GM21737 (cell line): ENCODE measurements around the gene OST4.
A peak's percentile ranks its signal among the peaks of the same experiment; 100 is the strongest.
"Not testable (repeated sequence)": the region's sequence is repeated elsewhere in the genome, so short reads cannot be mapped to it uniquely, and the experiment has no call there.

Source experiments
- ATAC-seq: cut with Tn5 transposase; IDR thresholded peaks from one replicate; pipeline ENCODE4 v1.9.1; 2021; ENCODE audit warnings: mild to moderate bottlenecking, moderate library complexity; ENCODE audit not compliant: unreplicated experiment

The OST4 gene

GRCh38 chr2:27080140-27080469 lies 8.7 kb upstream of the OST4 start:
- no peak for ATAC-seq

- no peak for ATAC-seq
Measured at GRCh38 chr2:27079233-27080139, 8.0 kb upstream of the OST4 start.

- ATAC-seq, result no peak
Measured at GRCh38 chr2:27078267-27079194, 7.1 kb upstream of the OST4 start, which contains the start of gene EMILIN1. EMILIN1 (plus strand) TSS chr2:27078615; CDS start chr2:27079066, 451 bp downstream.

- ATAC-seq, result no peak
Measured at GRCh38 chr2:27077231-27077630, 5.8 kb upstream of the OST4 start.

GRCh38 chr2:27076323-27076722 lies 4.9 kb upstream of the OST4 start:
- ATAC-seq, result no peak

- ATAC-seq, result not testable (repeated sequence)
Measured at GRCh38 chr2:27075566-27075871, 4.1 kb upstream of the OST4 start.

GRCh38 chr2:27074738-27075565 lies 3.5 kb upstream of the OST4 start:
- ATAC-seq, result no peak

GRCh38 chr2:27073782-27074181 lies 2.3 kb upstream of the OST4 start:
- ATAC-seq, result no peak

GRCh38 chr2:27072920-27073319 lies 1.5 kb upstream of the OST4 start:
- ATAC-seq, result no peak

GRCh38 chr2:27071990-27072830 lies 756 bp upstream of the OST4 start:
- ATAC-seq, result peak; percentile 3

GRCh38 chr2:27070653-27071276 lies 689 bp downstream of the OST4 start:
- ATAC-seq, result no peak

- no peak for ATAC-seq
Measured at GRCh38 chr2:27069961-27070618, 1.4 kb downstream of the OST4 start.

GRCh38 chr2:27069436-27069835 lies 2.0 kb downstream of the OST4 start:
- ATAC-seq, result no peak

- ATAC-seq, result no peak
Measured at GRCh38 chr2:27067385-27067784, 4.1 kb downstream of the OST4 start.

- no peak for ATAC-seq
Measured at GRCh38 chr2:27065128-27065527, 6.3 kb downstream of the OST4 start.

- ATAC-seq, result no peak
Measured at GRCh38 chr2:27060323-27060722, 11.1 kb downstream of the OST4 start.

GRCh38 chr2:27059141-27059820 lies 12.2 kb downstream of the OST4 start:
- no peak for ATAC-seq

GRCh38 chr2:27058210-27058609 lies 13.2 kb downstream of the OST4 start:
- ATAC-seq, result no peak

- no peak for ATAC-seq
Measured at GRCh38 chr2:27057184-27057583, 14.3 kb downstream of the OST4 start.
